GM21786 (cell line): ENCODE data around the gene IGSF3.

Experiments used
- ATAC-seq: cut with Tn5 transposase; IDR thresholded peaks from one replicate; pipeline ENCODE4 v1.9.1; 2021; ENCODE audit not compliant: unreplicated experiment

IGSF3 gene

GRCh38 chr1:116667575-116668105, at the start of gene IGSF3:
Gene IGSF3, minus strand, starts transcription at chr1:116667733. Its CDS starts 1,407 bp downstream, at chr1:116666326.
- peak; percentile 52 for ATAC-seq

- ATAC-seq = no peak
Observed at GRCh38 chr1:116717318-116717717, 49.8 kb upstream of the IGSF3 start.

- ATAC-seq = no peak
Observed at GRCh38 chr1:116716391-116716790, 48.9 kb upstream of the IGSF3 start.

- ATAC-seq = no peak
Observed at GRCh38 chr1:116713474-116713873, 45.9 kb upstream of the IGSF3 start.

GRCh38 chr1:116712510-116712909, 45.0 kb upstream of the IGSF3 start:
- no peak for ATAC-seq

GRCh38 chr1:116711263-116711840, 43.8 kb upstream of the IGSF3 start:
- ATAC-seq = no peak

GRCh38 chr1:116710420-116711262, 43.1 kb upstream of the IGSF3 start:
- ATAC-seq = no peak

- ATAC-seq = no peak
Observed at GRCh38 chr1:116709666-116710167, 42.2 kb upstream of the IGSF3 start.

- no peak for ATAC-seq
Observed at GRCh38 chr1:116708255-116708900, 40.8 kb upstream of the IGSF3 start.

GRCh38 chr1:116706841-116707240, 39.3 kb upstream of the IGSF3 start:
- ATAC-seq = no peak

GRCh38 chr1:116706123-116706522, 38.6 kb upstream of the IGSF3 start:
- no peak for ATAC-seq

- no peak for ATAC-seq
Observed at GRCh38 chr1:116704278-116704677, 36.7 kb upstream of the IGSF3 start.

- no peak for ATAC-seq
Observed at GRCh38 chr1:116699605-116700004, 32.1 kb upstream of the IGSF3 start.

- no peak for ATAC-seq
Observed at GRCh38 chr1:116698244-116698595, 30.7 kb upstream of the IGSF3 start.

- ATAC-seq = no peak
Observed at GRCh38 chr1:116697548-116698243, 30.2 kb upstream of the IGSF3 start.

GRCh38 chr1:116694524-116694923, 27.0 kb upstream of the IGSF3 start:
- no peak for ATAC-seq

- no peak for ATAC-seq
Observed at GRCh38 chr1:116693759-116694480, 26.4 kb upstream of the IGSF3 start.

GRCh38 chr1:116692879-116693278, 25.3 kb upstream of the IGSF3 start:
- no peak for ATAC-seq

- no peak for ATAC-seq
Observed at GRCh38 chr1:116690849-116691406, 23.4 kb upstream of the IGSF3 start.

- ATAC-seq = no peak
Observed at GRCh38 chr1:116690396-116690848, 22.9 kb upstream of the IGSF3 start.
